GM19452 (cell line): ENCODE results near the gene STPG2.

Experiments used
- ATAC-seq: cut with Tn5 transposase; IDR thresholded peaks from one replicate; pipeline ENCODE4 v1.9.1; 2021; ENCODE audit not compliant: unreplicated experiment

STPG2 gene

GRCh38 chr4:98094118-98094517 lies 49.2 kb downstream of the STPG2 start:
- no peak for ATAC-seq

DNA sequence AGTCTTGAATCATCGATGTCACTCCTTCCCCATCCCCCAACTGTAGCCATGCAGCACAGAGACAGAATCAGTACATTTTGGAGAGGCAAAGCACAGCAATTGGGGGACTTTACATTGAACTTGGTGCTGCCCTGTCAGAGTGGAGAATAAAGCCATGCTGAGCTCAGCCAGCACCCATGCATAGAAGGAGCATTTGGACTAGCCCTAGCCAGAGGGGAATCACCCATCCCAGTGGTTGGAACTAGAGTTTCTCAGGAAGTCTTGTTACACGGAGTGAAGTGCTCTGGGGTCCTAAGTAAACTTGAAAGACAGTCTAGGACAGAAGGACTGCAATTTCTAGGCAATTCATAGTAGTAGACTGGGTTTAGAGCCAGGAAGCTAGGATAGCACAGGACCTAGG lies 49.6 kb downstream of the STPG2 start:
- no peak for ATAC-seq

GRCh38 chr4:98092833-98093439 lies 50.3 kb downstream of the STPG2 start:
- ATAC-seq = no peak

GRCh38 chr4:98081936-98082335 lies 61.3 kb downstream of the STPG2 start:
- ATAC-seq = no peak

GRCh38 chr4:98068495-98068894 lies 74.8 kb downstream of the STPG2 start:
- ATAC-seq = no peak

- no peak for ATAC-seq
Measured at GRCh38 chr4:98055800-98056501, 87.3 kb downstream of the STPG2 start.

- no peak for ATAC-seq
Measured at GRCh38 chr4:98046665-98047064, 96.6 kb downstream of the STPG2 start.

DNA sequence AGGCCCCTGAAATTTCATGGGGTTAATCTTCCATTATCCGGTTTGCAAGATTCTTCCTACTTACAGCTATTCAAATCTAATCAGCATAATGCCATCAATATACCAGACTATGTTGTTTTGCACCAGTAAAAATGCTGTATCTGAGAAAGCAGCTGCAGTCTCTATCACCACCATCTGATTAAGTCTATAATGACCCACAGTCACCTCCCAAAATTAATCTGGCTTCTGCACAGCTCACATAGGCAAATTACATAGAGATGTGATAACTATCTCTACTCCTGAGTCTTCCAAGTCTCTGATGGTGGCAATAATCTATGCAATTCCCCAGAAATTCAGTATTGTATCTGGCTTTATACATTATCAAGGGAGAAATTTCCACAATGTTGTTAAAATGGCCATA lies 113.2 kb downstream of the STPG2 start:
- no peak for ATAC-seq

DNA sequence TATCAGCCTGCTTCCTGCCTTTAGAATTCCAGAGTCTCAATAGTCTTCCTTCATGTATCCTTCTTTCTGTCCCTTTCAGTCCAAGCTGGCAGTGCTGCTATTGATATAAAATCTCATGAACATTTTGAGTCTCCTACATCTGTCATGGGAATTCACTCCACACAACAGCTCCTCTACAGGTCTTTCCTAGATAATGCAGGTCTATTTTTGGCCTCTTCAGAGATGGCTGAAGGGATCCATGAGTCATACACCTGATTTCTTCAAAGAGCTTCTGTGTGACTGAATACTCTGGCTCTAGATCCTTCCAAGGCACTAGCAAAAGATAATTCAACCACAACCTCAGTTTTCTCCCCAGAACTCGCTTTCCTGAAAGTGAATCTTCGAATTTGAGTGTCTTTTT lies 115.4 kb downstream of the STPG2 start:
- no peak for ATAC-seq

GRCh38 chr4:98026362-98026761 lies 116.9 kb downstream of the STPG2 start:
- ATAC-seq = no peak

GRCh38 chr4:98006814-98007412 lies 136.4 kb downstream of the STPG2 start:
- ATAC-seq = no peak

GRCh38 chr4:98006060-98006459 lies 137.2 kb downstream of the STPG2 start:
- no peak for ATAC-seq

DNA sequence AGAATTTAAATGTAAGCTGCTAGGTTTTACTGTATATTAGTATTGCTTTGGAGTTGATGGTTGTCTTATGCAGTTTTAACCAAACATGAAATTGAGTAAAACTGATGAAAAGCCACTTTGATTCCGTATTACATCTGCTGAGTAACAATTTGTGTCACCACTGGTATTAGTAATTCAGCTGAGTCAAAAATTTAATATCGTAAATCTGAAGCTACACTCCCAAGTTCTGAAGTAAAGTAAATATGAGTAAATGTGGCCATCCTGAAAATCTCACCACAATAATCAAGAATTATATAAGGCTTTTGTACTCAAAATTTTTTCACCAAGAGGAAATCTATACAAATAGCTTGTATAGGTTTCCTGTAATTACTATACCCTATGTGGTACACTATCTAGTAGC lies 142.3 kb downstream of the STPG2 start:
- no peak for ATAC-seq

DNA sequence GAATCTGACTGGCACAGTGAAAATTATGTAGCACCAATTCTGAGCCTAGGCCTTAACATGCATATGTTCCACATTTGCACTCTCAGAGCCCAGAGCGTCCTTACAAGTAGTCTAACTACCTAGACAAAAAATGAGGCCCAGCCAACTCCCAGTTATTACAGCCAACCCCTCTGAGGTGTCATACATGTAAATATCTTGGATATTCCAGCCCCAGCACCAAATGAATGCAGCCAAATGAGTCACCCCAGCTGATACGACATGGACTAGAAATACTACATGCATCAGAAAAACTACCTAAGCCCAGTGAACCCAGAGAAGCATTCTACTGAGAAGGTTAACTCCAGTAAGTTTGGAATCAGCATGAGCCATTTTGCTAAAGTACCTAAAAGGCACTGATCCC lies 145.1 kb downstream of the STPG2 start:
- no peak for ATAC-seq

DNA sequence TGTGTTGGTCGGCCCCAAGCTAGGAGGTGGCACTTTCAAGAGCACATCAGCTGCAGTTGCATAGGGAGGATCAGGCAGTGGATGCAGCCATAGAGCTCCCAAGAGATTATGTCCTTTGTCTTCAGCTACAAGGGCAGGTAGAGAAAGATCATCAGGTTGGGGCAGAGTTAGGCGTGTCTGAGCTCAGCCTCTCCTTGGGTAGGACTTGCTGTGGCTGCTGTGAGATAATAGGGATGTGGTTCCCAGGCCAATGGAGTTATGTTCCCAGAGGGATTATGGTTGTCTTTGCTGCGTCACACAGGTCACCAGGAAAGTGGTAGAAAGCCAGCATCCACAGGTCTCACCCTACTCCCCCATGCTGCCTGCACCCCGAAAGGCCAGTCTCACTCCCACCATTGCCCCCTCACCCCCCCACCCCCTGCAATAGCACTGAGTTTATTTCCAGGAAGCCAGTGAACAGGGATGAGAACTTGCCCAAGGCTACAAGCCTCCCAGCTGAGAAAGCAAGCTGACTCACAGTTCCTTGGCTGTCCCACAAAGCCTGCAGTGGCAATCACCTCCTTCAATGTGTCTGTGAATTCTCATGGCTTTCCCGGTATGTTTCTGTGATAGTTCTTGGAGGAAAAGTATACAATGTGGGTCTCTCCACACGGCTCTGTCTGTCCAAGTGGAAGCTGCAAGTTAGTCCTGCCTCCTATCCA lies 148.4 kb downstream of the STPG2 start:
- ATAC-seq = no peak

DNA sequence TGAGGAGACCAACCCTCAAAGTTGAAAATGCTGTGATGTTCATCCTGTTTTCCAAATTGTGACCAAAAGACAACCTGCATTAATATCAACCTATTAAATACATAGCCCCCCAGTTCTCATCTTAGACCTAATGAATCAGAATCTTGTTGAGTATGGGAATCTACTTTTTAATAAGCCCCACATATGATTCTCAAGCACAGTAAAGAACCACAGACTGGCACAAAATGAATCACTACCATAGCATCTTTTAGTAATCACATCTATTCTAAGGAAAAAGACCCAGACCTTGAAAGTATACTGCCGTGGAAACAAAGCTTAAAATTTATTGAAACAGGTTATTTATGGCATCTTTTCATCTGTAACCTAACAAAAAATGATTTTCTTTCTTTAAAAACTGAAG lies 152.9 kb downstream of the STPG2 start:
- ATAC-seq = no peak

- ATAC-seq = no peak
Measured at GRCh38 chr4:97987019-97987648, 156.1 kb downstream of the STPG2 start.

GRCh38 chr4:97984545-97985131 lies 158.6 kb downstream of the STPG2 start:
- ATAC-seq = no peak

DNA sequence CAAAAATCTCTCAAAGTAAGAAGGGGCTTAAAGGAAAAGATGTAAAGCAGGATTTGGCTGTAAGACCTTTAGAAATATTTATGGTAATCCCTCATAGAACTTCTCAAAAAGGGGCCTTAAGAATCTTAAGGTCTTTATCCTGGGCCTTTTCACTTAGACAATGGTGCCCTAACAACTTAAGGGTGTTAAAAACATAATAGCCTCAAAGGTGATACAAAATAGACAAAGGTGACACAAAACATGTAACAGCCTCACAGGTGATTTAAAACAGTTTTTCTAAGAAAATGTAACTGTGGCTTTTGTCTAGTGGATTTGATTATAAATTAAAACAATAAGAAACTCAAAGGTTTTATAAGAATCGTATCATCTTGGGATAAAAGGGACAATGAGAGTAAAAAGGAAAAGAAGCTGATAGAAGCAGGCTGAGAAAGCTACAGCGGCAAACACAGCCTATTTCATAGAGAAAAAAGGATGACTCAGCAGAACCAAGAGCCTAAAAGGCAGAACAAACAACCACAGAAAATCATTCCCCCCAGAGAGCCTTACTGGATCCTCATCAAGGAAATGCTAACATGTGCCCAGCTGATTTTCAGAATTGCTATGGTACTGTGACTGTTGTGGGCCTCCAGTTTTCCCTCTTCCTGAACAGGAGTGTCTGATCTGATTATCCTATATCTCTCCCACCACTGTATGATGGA lies 164.3 kb downstream of the STPG2 start:
- ATAC-seq = no peak

GRCh38 chr4:97953171-97953941 lies 189.9 kb downstream of the STPG2 start:
- ATAC-seq = no peak
